HEK293T (cell line): ENCODE results near the gene CIPC.

Experiments
- ARNT ChIP-seq: fragments of 450-650 bp; IDR thresholded peaks from 2 replicates; pipeline ENCODE4 v1.6.1; 2017; ENCODE audit warnings: mild to moderate bottlenecking
- BHLHE40 ChIP-seq: fragments of 450-650 bp; IDR thresholded peaks from 2 replicates; pipeline ENCODE4 v1.6.1; 2016; ENCODE audit warnings: mild to moderate bottlenecking, moderate library complexity, borderline replicate concordance
- ELF4 ChIP-seq: fragments of 450-650 bp; IDR thresholded peaks from 2 replicates; pipeline ENCODE4 v1.6.1; 2017; ENCODE audit warnings: antibody characterized with exemption
- FOXK2 ChIP-seq: fragments of 450-650 bp; IDR thresholded peaks from 2 replicates; pipeline ENCODE4 v1.6.1; 2016; ENCODE audit warnings: mild to moderate bottlenecking
- HDGF ChIP-seq: fragments of 450-650 bp; IDR thresholded peaks from 2 replicates; pipeline ENCODE4 v1.6.1; 2017; ENCODE audit warnings: antibody characterized with exemption, borderline replicate concordance
- ZNF384 ChIP-seq: fragments of 450-650 bp; IDR thresholded peaks from 2 replicates; pipeline ENCODE4 v1.6.1; 2016

- TF ChIP-seq ELF4: no peak
- TF ChIP-seq HDGF: no peak
- TF ChIP-seq FOXK2: no peak
- TF ChIP-seq BHLHE40: no peak
- no peak for TF ChIP-seq ARNT
- TF ChIP-seq ZNF384: no peak
Measured at GRCh38 chr14:77074969-77075368, 23.1 kb upstream of the CIPC start.
